ENCODE data around the gene HDDC2.

The HDDC2 gene

GRCh38 chr6:125301435-125302391 lies at the start of gene HDDC2:
Gene HDDC2 (minus strand): TSS chr6:125301967. CDS start chr6:125301932, 35 bp downstream.
- no peak for TF ChIP-seq CTCF (IDR thresholded peaks at IDR 0.05; ENCODE audit: extremely low read depth, missing control alignments)
- peak; percentile 83 for DNase-seq (ENCODE audit: low spot score)

GRCh38 chr6:125346926-125347563 lies 45.3 kb upstream of the HDDC2 start:
- TF ChIP-seq CTCF (IDR thresholded peaks at IDR 0.05; ENCODE audit: extremely low read depth, missing control alignments): no peak
- peak; percentile 51 for DNase-seq (ENCODE audit: low spot score)

GRCh38 chr6:125346201-125346925 lies 44.6 kb upstream of the HDDC2 start:
- peak; percentile 34 for DNase-seq (ENCODE audit: low spot score)
- TF ChIP-seq CTCF (IDR thresholded peaks at IDR 0.05; ENCODE audit: extremely low read depth, missing control alignments): no peak

- no peak for TF ChIP-seq CTCF (IDR thresholded peaks at IDR 0.05; ENCODE audit: extremely low read depth, missing control alignments)
- no peak for DNase-seq (ENCODE audit: low spot score)
These were observed 39.7 kb upstream of the HDDC2 start for GRCh38 chr6:125341460-125341859.

- no peak for DNase-seq (ENCODE audit: low spot score)
- no peak for TF ChIP-seq CTCF (IDR thresholded peaks at IDR 0.05; ENCODE audit: extremely low read depth, missing control alignments)
These were observed 39.2 kb upstream of the HDDC2 start for GRCh38 chr6:125340991-125341390.

GRCh38 chr6:125340175-125340835 lies 38.5 kb upstream of the HDDC2 start:
- no peak for TF ChIP-seq CTCF (IDR thresholded peaks at IDR 0.05; ENCODE audit: extremely low read depth, missing control alignments)
- DNase-seq (ENCODE audit: low spot score): no peak

Data from GM20000 (cell line).